ENCODE measurements around the gene RAC2. TPM values are rescaled to one million over a fixed set of nuclear protein-coding genes. Genes with fewer than 3 reads are reported as not detected.

The RAC2 gene
- total and polyA plus RNA-seq, 4 donors: 16.7 to 217 (median 55.2) TPM

GRCh38 chr22:37218771-37219411 lies 25.2 kb downstream of the RAC2 start:
- Histone ChIP-seq H3K27ac (ENCODE audit: low read depth in 1 of 2, low read length in 1 of 2) (no peak overlapping the region), H3K36me3 (ENCODE audit: control insufficient read depth in 4 of 4, insufficient read depth in 4 of 4, low read length in 4 of 4) (no peaks in the 10 kb centered on the region), H3K4me3 (no peak overlapping the region), H3K4me1 (ENCODE audit: control insufficient read depth in 5 of 5, insufficient read depth in 5 of 5, low read length in 5 of 5) (no peaks in the 10 kb centered on the region), H3K9me3 (ENCODE audit: control insufficient read depth in 4 of 4, insufficient read depth in 3 of 4, low read length in 3 of 4) (peaks cover 0 to 5% (median 0%) of the 10 kb centered on the region in 4 donors), H3K27me3 (ENCODE audit: control insufficient read depth in 3 of 3, insufficient read depth in 3 of 3, low read length in 2 of 3) (no peaks in the 10 kb centered on the region), H3K9ac (ENCODE audit: insufficient read depth in 1 of 2, low read length in 2 of 2) (no peak overlapping the region)
- 15 to 36% methylated on average over 7 of the region's 7 CpGs for WGBS, 2 donors
- no peak for DNase-seq
- TF ChIP-seq, protein P1, sequence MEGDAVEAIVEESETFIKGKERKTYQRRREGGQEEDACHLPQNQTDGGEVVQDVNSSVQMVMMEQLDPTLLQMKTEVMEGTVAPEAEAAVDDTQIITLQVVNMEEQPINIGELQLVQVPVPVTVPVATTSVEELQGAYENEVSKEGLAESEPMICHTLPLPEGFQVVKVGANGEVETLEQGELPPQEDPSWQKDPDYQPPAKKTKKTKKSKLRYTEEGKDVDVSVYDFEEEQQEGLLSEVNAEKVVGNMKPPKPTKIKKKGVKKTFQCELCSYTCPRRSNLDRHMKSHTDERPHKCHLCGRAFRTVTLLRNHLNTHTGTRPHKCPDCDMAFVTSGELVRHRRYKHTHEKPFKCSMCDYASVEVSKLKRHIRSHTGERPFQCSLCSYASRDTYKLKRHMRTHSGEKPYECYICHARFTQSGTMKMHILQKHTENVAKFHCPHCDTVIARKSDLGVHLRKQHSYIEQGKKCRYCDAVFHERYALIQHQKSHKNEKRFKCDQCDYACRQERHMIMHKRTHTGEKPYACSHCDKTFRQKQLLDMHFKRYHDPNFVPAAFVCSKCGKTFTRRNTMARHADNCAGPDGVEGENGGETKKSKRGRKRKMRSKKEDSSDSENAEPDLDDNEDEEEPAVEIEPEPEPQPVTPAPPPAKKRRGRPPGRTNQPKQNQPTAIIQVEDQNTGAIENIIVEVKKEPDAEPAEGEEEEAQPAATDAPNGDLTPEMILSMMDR (IDR thresholded peaks at IDR 0.05; ENCODE audit: control extremely low read depth, extremely low read depth): no peak
- ATAC-seq (ENCODE audit: insufficient read depth, low FRiP score): no peak

DNA sequence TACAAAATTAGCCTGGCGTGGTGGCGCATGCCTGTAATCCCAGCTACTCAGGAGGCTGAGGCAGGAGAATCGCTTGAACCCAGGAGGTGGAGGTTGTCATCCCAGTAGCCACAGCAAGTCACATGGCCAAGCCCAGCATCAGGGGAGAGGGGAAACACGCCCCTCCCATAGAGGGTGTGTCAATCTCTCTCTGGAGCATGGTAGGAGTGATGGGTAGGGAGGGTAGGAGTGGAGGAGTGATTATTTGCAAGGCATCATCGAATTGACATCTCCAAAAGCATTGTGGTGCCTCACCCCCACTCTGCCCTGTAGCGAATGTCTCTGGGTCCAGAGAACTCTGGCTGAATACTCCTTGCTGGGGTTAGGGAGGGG lies 25.7 kb downstream of the RAC2 start:
- ATAC-seq (ENCODE audit: insufficient read depth, low FRiP score) (no peak), DNase-seq (no peak)
- Histone ChIP-seq H3K27ac (ENCODE audit: low read depth in 1 of 2, low read length in 1 of 2) (no peak overlapping the region), H3K4me1 (ENCODE audit: control insufficient read depth in 5 of 5, insufficient read depth in 5 of 5, low read length in 5 of 5) (no peaks in the 10 kb centered on the region), H3K4me3 (no peak overlapping the region), H3K9ac (ENCODE audit: insufficient read depth in 1 of 2, low read length in 2 of 2) (no peak overlapping the region), H3K27me3 (ENCODE audit: control insufficient read depth in 3 of 3, insufficient read depth in 3 of 3, low read length in 2 of 3) (no peaks in the 10 kb centered on the region), H3K9me3 (ENCODE audit: control insufficient read depth in 4 of 4, insufficient read depth in 3 of 4, low read length in 3 of 4) (peaks cover 0 to 5% (median 0%) of the 10 kb centered on the region in 4 donors), H3K36me3 (ENCODE audit: control insufficient read depth in 4 of 4, insufficient read depth in 4 of 4, low read length in 4 of 4) (no peaks in the 10 kb centered on the region)
- TF ChIP-seq, protein P1 (IDR thresholded peaks at IDR 0.05; ENCODE audit: control extremely low read depth, extremely low read depth): no peak
- 76 to 79% methylated on average over 6 of the region's 6 CpGs for WGBS, 2 donors

DNA sequence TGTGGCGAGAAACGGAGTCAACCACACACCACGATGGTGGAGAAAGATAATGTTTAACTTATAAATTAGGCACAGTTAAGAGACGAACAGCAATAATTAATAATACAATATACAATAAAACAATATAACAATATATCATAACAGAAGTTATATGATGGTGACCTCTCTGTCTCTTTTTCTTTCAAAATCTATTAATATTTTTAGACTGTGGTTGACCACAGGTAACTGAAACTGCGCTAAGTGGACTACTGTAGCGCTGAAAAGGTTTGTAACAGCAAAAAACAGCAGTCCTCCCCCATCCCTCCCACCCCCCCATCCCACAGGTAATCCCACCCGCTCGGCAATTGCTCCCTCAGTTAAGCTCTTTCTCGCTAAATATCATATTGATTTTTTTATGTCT lies 28.2 kb downstream of the RAC2 start:
- Histone ChIP-seq H3K9ac (ENCODE audit: insufficient read depth in 1 of 2, low read length in 2 of 2) (no peak overlapping the region), H3K27ac (ENCODE audit: low read depth in 1 of 2, low read length in 1 of 2) (no peak overlapping the region), H3K27me3 (ENCODE audit: control insufficient read depth in 3 of 3, insufficient read depth in 3 of 3, low read length in 2 of 3) (peaks cover 0 to 3% (median 0%) of the 10 kb centered on the region in 3 donors), H3K9me3 (ENCODE audit: control insufficient read depth in 4 of 4, insufficient read depth in 3 of 4, low read length in 3 of 4) (no peaks in the 10 kb centered on the region), H3K36me3 (ENCODE audit: control insufficient read depth in 4 of 4, insufficient read depth in 4 of 4, low read length in 4 of 4) (no peaks in the 10 kb centered on the region), H3K4me3 (no peak overlapping the region), H3K4me1 (ENCODE audit: control insufficient read depth in 5 of 5, insufficient read depth in 5 of 5, low read length in 5 of 5) (peaks cover 0 to 5% (median 0%) of the 10 kb centered on the region in 5 donors)
- TF ChIP-seq, protein P1 (IDR thresholded peaks at IDR 0.05; ENCODE audit: control extremely low read depth, extremely low read depth): no peak
- ATAC-seq (ENCODE audit: insufficient read depth, low FRiP score) (no peak), DNase-seq (no peak)
- 60 to 80% methylated on average over 9 of the region's 9 CpGs for WGBS, 2 donors

GRCh38 chr22:37214731-37215030 lies 29.4 kb downstream of the RAC2 start:
- TF ChIP-seq, protein P1 (IDR thresholded peaks at IDR 0.05; ENCODE audit: control extremely low read depth, extremely low read depth): no peak
- H3K4me1 ChIP-seq (ENCODE audit: control insufficient read depth in 5 of 5, insufficient read depth in 5 of 5, low read length in 5 of 5): peaks cover 0 to 5% (median 0%) of the 10 kb centered on the region in 5 donors
- no peak overlapping the region for H3K9ac ChIP-seq (ENCODE audit: insufficient read depth in 1 of 2, low read length in 2 of 2)
- H3K27ac ChIP-seq (ENCODE audit: low read depth in 1 of 2, low read length in 1 of 2): no peak overlapping the region
- no peaks in the 10 kb centered on the region for H3K9me3 ChIP-seq (ENCODE audit: control insufficient read depth in 4 of 4, insufficient read depth in 3 of 4, low read length in 3 of 4)
- no peak for ATAC-seq (ENCODE audit: insufficient read depth, low FRiP score)
- peaks cover 0 to 3% (median 0%) of the 10 kb centered on the region in 3 donors for H3K27me3 ChIP-seq (ENCODE audit: control insufficient read depth in 3 of 3, insufficient read depth in 3 of 3, low read length in 2 of 3)
- no peak for DNase-seq
- WGBS, 2 donors: 76 to 93% methylated on average over 13 of the region's 13 CpGs
- H3K36me3 ChIP-seq (ENCODE audit: control insufficient read depth in 4 of 4, insufficient read depth in 4 of 4, low read length in 4 of 4): no peaks in the 10 kb centered on the region
- no peak overlapping the region for H3K4me3 ChIP-seq

Measured in lung (tissue), 12 donors.